ENCODE results near the gene TRIOBP.
"Not testable (repeated sequence)": the region's sequence is repeated elsewhere in the genome, so short reads cannot be mapped to it uniquely, and the experiment has no call there.

TRIOBP gene

DNA sequence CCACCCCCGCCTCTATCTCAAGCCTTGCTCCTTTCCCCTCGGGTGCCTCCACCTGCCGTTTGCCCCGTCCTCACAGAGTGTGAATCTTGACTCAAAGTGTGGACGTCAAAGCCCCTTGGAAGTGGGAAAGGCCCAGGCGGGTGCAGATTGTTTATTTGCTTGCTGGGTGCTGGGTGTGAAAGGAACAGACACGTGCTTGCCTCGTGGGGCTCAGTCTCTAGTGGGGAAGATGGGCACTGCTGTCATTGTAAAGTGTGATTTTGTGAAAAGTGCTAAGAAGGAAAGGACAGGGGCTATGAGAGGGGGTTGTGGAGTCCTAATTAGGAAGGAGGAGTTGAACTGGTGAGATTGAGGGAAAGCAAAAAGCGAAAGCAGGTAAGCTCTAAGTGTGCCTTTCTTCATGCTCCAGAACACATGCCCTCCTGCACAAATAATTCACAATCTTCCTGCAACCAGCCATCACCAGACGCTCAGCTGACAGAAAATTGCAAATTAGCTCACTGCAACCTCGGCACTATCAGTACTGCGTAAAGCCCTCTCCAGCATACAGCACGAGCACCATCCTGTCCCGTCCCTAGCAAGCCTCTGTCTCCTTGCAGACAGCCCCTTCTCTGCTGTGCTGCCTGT is 101.1 kb downstream of the TRIOBP start:
- in situ Hi-C loops (cut with HindIII; ENCODE audit: low pct_unique_long_range_greater_than_20kb, low sequenced_read_pairs) = no loop called here
- no peak for TF ChIP-seq JUND (IDR thresholded peaks at IDR 0.05; ENCODE audit: low read depth)
- no peak for DNase-seq (ENCODE audit: low read depth in 1 of 2, low spot score in 1 of 2)

DNA sequence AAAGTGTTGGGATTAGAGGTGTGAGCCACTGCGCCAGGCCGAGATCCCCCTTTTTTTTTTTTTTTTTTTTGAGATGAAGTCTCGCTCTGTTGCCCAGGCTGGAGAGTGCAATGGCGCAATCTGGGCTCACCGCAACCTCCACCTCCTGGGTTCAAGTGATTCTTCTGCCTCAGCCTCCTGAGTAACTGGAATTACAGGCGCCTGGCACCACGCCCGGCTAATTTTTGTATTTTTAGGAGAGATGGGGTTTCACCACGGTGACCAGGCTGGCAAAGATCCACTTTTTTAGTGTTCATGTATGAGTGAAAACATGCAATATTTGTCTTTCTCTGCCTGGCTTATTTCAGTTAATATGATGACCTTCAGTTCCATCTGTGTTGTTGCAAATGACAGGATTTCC is 103.1 kb downstream of the TRIOBP start:
- DNase-seq (ENCODE audit: low read depth in 1 of 2, low spot score in 1 of 2); in situ Hi-C loops (cut with HindIII; ENCODE audit: low pct_unique_long_range_greater_than_20kb, low sequenced_read_pairs): not testable (repeated sequence)

DNA sequence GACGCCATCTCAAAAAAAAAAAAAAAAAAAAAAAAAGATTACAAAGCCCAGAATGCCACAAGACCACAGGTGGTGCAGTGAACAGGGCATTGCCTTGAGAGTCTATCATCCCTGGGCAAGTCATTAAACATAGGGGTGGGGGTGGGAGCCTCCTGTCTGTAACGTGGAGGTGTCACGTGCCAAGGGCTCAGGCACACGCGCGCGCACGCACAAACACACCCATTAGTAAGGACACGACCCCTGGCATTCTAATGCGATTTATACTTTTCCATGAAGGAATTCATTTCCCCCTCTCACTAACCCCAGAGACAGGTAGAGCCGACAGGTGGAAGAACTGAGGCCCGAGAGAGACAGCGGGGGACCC is 105.1 kb downstream of the TRIOBP start:
- DNase-seq (ENCODE audit: low read depth in 1 of 2, low spot score in 1 of 2) = peak in 1 of 2 experiments; percentile 54
- TF ChIP-seq JUND (IDR thresholded peaks at IDR 0.05; ENCODE audit: low read depth) = no peak
- in situ Hi-C loops (cut with HindIII; ENCODE audit: low pct_unique_long_range_greater_than_20kb, low sequenced_read_pairs) = no loop called here

GRCh38 chr22:37802310-37803194 is 105.7 kb downstream of the TRIOBP start:
- no peak for TF ChIP-seq JUND (IDR thresholded peaks at IDR 0.05; ENCODE audit: low read depth)
- in situ Hi-C loops (cut with HindIII; ENCODE audit: low pct_unique_long_range_greater_than_20kb, low sequenced_read_pairs) = no loop called here
- DNase-seq (ENCODE audit: low read depth in 1 of 2, low spot score in 1 of 2) = peak in 1 of 2 experiments; percentile 56

- no peak for TF ChIP-seq JUND (IDR thresholded peaks at IDR 0.05; ENCODE audit: low read depth)
- DNase-seq (ENCODE audit: low read depth in 1 of 2, low spot score in 1 of 2) = no peak
- in situ Hi-C loops (cut with HindIII; ENCODE audit: low pct_unique_long_range_greater_than_20kb, low sequenced_read_pairs) = no loop called here
Measured at GRCh38 chr22:37803195-37803638, 106.4 kb downstream of the TRIOBP start.

- no peak for TF ChIP-seq JUND (IDR thresholded peaks at IDR 0.05; ENCODE audit: low read depth)
- in situ Hi-C loops (cut with HindIII; ENCODE audit: low pct_unique_long_range_greater_than_20kb, low sequenced_read_pairs) = no loop called here
- DNase-seq (ENCODE audit: low read depth in 1 of 2, low spot score in 1 of 2) = no peak
Measured at GRCh38 chr22:37803639-37804351, 106.9 kb downstream of the TRIOBP start.

- DNase-seq (ENCODE audit: low read depth in 1 of 2, low spot score in 1 of 2) = no peak
- in situ Hi-C loops (cut with HindIII; ENCODE audit: low pct_unique_long_range_greater_than_20kb, low sequenced_read_pairs) = no loop called here
- TF ChIP-seq JUND (IDR thresholded peaks at IDR 0.05; ENCODE audit: low read depth) = no peak
Measured at GRCh38 chr22:37804352-37804880, 107.6 kb downstream of the TRIOBP start.

DNA sequence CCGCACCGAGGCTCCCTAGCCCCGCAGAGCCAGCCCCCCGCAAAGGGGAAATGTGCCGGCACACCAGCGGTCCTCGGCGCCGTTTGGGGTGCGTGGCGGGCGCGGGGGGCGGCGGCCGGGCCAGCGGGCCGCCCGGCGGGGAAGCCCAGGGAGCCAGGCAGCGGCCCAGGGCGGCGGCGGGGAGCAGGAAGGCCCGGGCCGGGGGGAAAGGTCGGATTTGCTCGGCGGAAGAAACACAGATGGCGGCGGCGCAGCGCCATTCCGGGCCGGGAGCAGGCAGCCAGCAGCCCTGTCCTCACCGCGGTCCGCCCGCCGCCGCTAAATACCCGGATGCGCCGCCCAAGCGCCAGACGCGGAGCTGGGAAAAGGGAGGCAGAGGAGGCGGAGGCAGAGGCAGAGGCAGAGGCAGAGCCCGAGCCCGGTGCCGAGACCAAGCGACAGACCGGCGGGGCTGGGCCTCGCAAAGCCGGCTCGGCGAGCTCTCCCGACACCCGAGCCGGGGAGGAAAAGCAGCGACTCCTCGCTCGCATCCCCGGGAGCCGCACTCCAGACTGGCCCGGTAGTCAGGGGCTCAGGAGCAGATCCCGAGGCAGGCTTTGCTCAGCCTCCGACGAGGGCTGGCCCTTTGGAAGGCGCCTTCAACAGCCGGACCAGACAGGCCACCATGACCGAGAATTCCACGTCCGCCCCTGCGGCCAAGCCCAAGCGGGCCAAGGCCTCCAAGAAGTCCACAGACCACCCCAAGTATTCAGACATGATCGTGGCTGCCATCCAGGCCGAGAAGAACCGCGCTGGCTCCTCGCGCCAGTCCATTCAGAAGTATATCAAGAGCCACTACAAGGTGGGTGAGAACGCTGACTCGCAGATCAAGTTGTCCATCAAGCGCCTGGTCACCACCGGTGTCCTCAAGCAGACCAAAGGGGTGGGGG is 108.3 kb downstream of the TRIOBP start:
- peak; percentile 77 to 91 for DNase-seq (ENCODE audit: low read depth in 1 of 2, low spot score in 1 of 2)
- TF ChIP-seq JUND (IDR thresholded peaks at IDR 0.05; ENCODE audit: low read depth) = no peak

GRCh38 chr22:37805810-37806277 is 109.0 kb downstream of the TRIOBP start:
- no peak for DNase-seq (ENCODE audit: low read depth in 1 of 2, low spot score in 1 of 2)
- in situ Hi-C loops (cut with HindIII; ENCODE audit: low pct_unique_long_range_greater_than_20kb, low sequenced_read_pairs) = no loop called here
- no peak for TF ChIP-seq JUND (IDR thresholded peaks at IDR 0.05; ENCODE audit: low read depth)

More for the DNA sequence above, 108.3 kb downstream of the TRIOBP start:
- in situ Hi-C loops (cut with HindIII; ENCODE audit: low pct_unique_long_range_greater_than_20kb, low sequenced_read_pairs) = no loop called here

DNA sequence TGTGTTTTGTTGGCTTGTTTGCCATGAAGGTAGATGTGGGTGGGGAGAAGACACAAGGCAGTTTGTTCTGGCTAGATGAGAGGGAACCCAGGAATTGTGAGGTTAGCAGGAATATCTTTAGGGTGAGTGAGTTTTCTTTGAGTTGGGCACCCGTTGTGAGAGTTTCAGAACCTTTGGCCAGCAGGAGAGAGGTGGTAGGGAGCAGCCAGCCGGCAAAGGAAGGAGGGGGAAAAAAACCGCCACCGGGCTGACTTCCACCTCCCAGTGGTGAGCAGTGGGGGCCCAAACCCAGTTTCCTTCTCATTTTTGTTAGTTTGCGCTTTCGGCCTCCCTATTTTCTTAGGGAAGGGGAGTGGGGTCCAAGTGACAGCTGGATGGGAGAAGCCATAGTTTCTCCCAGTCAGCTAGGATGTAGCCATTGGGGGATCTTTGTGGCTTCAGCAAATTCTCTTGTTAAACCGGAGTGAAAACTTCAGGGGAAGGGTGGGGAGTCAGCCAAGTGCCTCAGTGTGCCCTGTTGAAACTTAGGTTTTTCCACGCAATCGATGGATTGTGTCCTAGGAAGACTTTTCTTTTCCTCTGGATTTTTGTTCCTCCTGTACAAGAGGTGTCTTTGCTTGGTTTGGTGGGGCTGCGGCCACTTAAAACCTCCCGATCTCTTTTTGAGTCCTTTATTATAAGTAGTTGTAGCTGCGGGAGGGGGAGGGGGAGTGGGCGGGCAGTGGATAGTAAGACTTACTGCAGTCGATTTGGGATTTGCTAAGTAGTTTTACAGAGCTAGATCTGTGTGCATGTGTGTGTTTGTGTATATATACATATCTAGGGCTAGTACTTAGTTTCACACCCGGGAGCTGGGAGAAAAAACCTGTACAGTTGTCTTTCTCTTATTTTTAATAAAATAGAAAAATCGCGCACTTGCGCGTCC is 109.8 kb downstream of the TRIOBP start:
- in situ Hi-C loops (cut with HindIII; ENCODE audit: low pct_unique_long_range_greater_than_20kb, low sequenced_read_pairs) = no loop called here
- peak in 1 of 2 experiments; percentile 35 for DNase-seq (ENCODE audit: low read depth in 1 of 2, low spot score in 1 of 2)
- TF ChIP-seq JUND (IDR thresholded peaks at IDR 0.05; ENCODE audit: low read depth) = no peak
